HL-60 (cell line): Measurements from ENCODE around the gene GRIK2.

Experiments used
- DNase-seq, 2 experiments: peaks; one replicate each; pipeline ENCODE4 v3.0.0-alpha.2; 2010 to 2020; ENCODE audit warnings: low read depth in 1 of 2, low spot score in 1 of 2
- H3K27ac ChIP-seq: fragments of 250-450 bp; sonication (Bioruptor Pico); replicated peaks from 2 replicates; pipeline ENCODE4 v1.5.1; 2020; ENCODE audit warnings: mild to moderate bottlenecking, moderate library complexity
- H3K27me3 ChIP-seq: fragments of 250-450 bp; sonication (Bioruptor Pico); 2 replicates; pipeline ENCODE4 v1.5.1; 2021; ENCODE audit warnings: mild to moderate bottlenecking, moderate library complexity; ENCODE audit not compliant: insufficient read depth, poor library complexity, severe bottlenecking
- H3K4me3 ChIP-seq: replicated peaks from 2 replicates; pipeline ENCODE4 v1.5.1; 2011; ENCODE audit warnings: mild to moderate bottlenecking, control low read depth, low read length; ENCODE audit not compliant: insufficient read depth
- GABPA ChIP-seq: IDR thresholded peaks from 2 replicates; pipeline ENCODE4 v1.6.1; 2012; ENCODE audit warnings: low read depth
- POLR2AphosphoS5 ChIP-seq: IDR thresholded peaks from 2 replicates; pipeline ENCODE4 v1.6.1; 2012; ENCODE audit warnings: low read depth
- SPI1 ChIP-seq: IDR thresholded peaks from 2 replicates; pipeline ENCODE4 v1.6.1; 2012; ENCODE audit warnings: low read depth, mild to moderate bottlenecking, borderline replicate concordance
- TF ChIP-seq, protein P1 (sequence below): IDR thresholded peaks from 2 replicates; pipeline ENCODE4 v1.6.1; 2012; ENCODE audit warnings: low read depth; ENCODE audit not compliant: insufficient replicate concordance
- TF ChIP-seq, protein P2 (sequence below): IDR thresholded peaks from one replicate; pipeline ENCODE4 v1.5.1; 2011; ENCODE audit warnings: low read length, control low read depth, inconsistent platforms; ENCODE audit not compliant: insufficient read depth

The GRIK2 gene

DNA sequence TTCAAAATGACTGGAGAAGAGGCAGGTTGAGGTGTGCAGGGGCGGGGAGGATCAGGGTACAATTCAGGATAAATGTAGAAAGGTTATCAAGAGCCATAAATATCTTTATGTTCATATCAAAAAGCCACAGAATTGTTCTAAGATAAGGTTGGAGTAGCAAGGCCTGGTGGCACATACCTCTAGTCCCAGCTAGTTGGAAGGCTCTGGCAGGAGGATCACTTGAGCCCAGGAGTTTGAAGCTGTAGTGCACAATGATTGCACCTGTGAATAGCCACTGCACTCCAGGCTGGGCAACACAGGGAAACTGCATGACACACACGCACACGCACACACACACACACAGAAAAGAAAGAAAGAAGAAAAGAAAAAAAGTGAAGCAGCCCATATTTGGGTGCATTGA, 194.8 kb downstream of the GRIK2 start:
- H3K27ac ChIP-seq = no peak overlapping the region
- H3K4me3 ChIP-seq = no peak overlapping the region
- no peak for TF ChIP-seq POLR2AphosphoS5
- TF ChIP-seq SPI1 = no peak
- no peak for TF ChIP-seq GABPA
- TF ChIP-seq, protein P1, sequence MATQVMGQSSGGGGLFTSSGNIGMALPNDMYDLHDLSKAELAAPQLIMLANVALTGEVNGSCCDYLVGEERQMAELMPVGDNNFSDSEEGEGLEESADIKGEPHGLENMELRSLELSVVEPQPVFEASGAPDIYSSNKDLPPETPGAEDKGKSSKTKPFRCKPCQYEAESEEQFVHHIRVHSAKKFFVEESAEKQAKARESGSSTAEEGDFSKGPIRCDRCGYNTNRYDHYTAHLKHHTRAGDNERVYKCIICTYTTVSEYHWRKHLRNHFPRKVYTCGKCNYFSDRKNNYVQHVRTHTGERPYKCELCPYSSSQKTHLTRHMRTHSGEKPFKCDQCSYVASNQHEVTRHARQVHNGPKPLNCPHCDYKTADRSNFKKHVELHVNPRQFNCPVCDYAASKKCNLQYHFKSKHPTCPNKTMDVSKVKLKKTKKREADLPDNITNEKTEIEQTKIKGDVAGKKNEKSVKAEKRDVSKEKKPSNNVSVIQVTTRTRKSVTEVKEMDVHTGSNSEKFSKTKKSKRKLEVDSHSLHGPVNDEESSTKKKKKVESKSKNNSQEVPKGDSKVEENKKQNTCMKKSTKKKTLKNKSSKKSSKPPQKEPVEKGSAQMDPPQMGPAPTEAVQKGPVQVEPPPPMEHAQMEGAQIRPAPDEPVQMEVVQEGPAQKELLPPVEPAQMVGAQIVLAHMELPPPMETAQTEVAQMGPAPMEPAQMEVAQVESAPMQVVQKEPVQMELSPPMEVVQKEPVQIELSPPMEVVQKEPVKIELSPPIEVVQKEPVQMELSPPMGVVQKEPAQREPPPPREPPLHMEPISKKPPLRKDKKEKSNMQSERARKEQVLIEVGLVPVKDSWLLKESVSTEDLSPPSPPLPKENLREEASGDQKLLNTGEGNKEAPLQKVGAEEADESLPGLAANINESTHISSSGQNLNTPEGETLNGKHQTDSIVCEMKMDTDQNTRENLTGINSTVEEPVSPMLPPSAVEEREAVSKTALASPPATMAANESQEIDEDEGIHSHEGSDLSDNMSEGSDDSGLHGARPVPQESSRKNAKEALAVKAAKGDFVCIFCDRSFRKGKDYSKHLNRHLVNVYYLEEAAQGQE = no peak
- TF ChIP-seq, protein P2, sequence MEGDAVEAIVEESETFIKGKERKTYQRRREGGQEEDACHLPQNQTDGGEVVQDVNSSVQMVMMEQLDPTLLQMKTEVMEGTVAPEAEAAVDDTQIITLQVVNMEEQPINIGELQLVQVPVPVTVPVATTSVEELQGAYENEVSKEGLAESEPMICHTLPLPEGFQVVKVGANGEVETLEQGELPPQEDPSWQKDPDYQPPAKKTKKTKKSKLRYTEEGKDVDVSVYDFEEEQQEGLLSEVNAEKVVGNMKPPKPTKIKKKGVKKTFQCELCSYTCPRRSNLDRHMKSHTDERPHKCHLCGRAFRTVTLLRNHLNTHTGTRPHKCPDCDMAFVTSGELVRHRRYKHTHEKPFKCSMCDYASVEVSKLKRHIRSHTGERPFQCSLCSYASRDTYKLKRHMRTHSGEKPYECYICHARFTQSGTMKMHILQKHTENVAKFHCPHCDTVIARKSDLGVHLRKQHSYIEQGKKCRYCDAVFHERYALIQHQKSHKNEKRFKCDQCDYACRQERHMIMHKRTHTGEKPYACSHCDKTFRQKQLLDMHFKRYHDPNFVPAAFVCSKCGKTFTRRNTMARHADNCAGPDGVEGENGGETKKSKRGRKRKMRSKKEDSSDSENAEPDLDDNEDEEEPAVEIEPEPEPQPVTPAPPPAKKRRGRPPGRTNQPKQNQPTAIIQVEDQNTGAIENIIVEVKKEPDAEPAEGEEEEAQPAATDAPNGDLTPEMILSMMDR = no peak
- H3K27me3 ChIP-seq = no peaks in the 10 kb centered on the region
- DNase-seq = no peak

DNA sequence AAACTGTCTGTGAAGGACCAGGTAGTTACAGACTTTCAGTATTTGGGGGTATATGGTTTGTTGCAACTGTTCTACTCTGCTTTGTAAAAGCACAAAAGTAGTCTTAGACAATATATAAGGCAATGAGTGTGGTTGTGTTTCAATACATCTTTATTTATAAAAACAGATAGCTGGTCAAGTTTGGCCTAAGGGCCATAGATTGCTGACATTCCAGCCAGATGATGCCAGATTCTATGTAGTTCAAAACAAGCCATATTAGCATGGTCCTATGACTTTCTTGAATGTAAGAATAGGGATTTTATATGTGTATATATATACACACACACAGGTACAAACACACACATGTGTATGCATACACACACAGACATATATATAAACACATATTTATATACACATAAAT, 201.8 kb downstream of the GRIK2 start:
- no peak overlapping the region for H3K27ac ChIP-seq
- TF ChIP-seq, protein P2 = no peak
- no peak for TF ChIP-seq POLR2AphosphoS5
- TF ChIP-seq, protein P1 = no peak
- TF ChIP-seq SPI1 = no peak
- no peak for TF ChIP-seq GABPA
- no peak overlapping the region for H3K4me3 ChIP-seq
- DNase-seq = no peak
- H3K27me3 ChIP-seq = no peaks in the 10 kb centered on the region

DNA sequence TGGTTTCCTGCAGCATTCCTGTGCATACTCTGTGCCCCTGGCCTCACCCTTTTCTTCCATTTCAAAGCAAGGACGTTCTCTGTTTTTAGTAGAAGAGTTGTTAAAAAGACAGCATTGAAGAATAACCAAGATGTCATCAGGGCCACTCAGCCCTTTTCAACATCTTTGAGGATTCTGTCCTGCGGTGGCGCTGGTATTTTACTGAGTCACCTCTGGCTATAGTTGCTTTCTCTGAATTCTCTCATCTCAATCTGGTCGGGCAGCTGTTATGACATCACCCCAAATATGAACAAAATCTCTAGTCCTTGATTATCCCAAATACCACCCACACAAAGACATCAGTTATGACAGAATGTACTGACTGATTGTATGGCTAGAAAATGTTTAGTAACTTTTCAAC, 204.2 kb downstream of the GRIK2 start:
- DNase-seq = no peak
- Histone ChIP-seq H3K27me3 (no peaks in the 10 kb centered on the region), H3K27ac (no peak overlapping the region), H3K4me3 (no peak overlapping the region)
- TF ChIP-seq SPI1 = no peak
- TF ChIP-seq, protein P2 = no peak
- TF ChIP-seq, protein P1 = no peak
- no peak for TF ChIP-seq POLR2AphosphoS5
- no peak for TF ChIP-seq GABPA
